Astrocyte (in vitro differentiated cells and primary cell): ENCODE results near the gene WWP2. TPM values are rescaled to one million over a fixed set of nuclear protein-coding genes. Genes with fewer than 3 reads are reported as not detected.
A peak's percentile ranks its signal among the peaks of the same experiment; 100 is the strongest.

ENCODE experiments used
- DNase-seq: peaks from one replicate; pipeline ENCODE4 v3.0.0-alpha.2; 2010; ENCODE audit warnings: low read depth
- FAIRE-seq: peaks from 2 replicates; lab custom pipeline; 2011; peaks lifted over from hg19 to GRCh38; lab: Jason Lieb, UNC
- H2AFZ ChIP-seq: 2 replicates; pipeline ENCODE4 v1.6.0; 2012; ENCODE audit warnings: low read depth, low read length, inconsistent platforms
- H3K27ac ChIP-seq: 2 replicates; pipeline ENCODE4 v1.5.1; 2011; ENCODE audit warnings: low read depth, low read length, inconsistent platforms
- H3K27me3 ChIP-seq: 2 replicates; pipeline ENCODE4 v1.6.0; 2011; ENCODE audit warnings: low read length, inconsistent platforms; ENCODE audit not compliant: insufficient read depth
- H3K36me3 ChIP-seq: 2 replicates; pipeline ENCODE4 v1.5.1; 2011; ENCODE audit warnings: low read length, inconsistent platforms; ENCODE audit not compliant: insufficient read depth
- H3K4me1 ChIP-seq: 2 replicates; pipeline ENCODE4 v1.5.1; 2011; ENCODE audit warnings: low read length, inconsistent platforms; ENCODE audit not compliant: insufficient read depth
- H3K4me2 ChIP-seq: 2 replicates; pipeline ENCODE4 v1.6.0; 2012; ENCODE audit warnings: low read length, inconsistent platforms
- H3K4me3 ChIP-seq: 2 replicates; pipeline ENCODE4 v1.5.1; 2011; ENCODE audit warnings: low read depth, mild to moderate bottlenecking, low read length, inconsistent platforms; ENCODE audit not compliant: insufficient read depth
- H3K79me2 ChIP-seq: 2 replicates; pipeline ENCODE4 v1.6.0; 2012; ENCODE audit warnings: mild to moderate bottlenecking, low read length, inconsistent platforms; ENCODE audit not compliant: insufficient read depth
- H3K9ac ChIP-seq: 2 replicates; pipeline ENCODE4 v1.6.0; 2012; ENCODE audit warnings: mild to moderate bottlenecking, low read length, inconsistent platforms
- H3K9me3 ChIP-seq: 2 replicates; pipeline ENCODE4 v1.5.1; 2012; ENCODE audit warnings: low read depth, mild to moderate bottlenecking, low read length, inconsistent platforms; ENCODE audit not compliant: insufficient read depth
- H4K20me1 ChIP-seq: 2 replicates; pipeline ENCODE4 v1.6.0; 2012; ENCODE audit warnings: low read length, inconsistent platforms; ENCODE audit not compliant: insufficient read depth
- H3K27ac Mint-ChIP-seq: one replicate; pipeline ENCODE4 v1.8.0; 2021; ENCODE audit warnings: mild to moderate bottlenecking, mixed read lengths; ENCODE audit not compliant: unreplicated experiment
- H3K27me3 Mint-ChIP-seq: one replicate; pipeline ENCODE4 v1.8.0; 2021; ENCODE audit warnings: low read depth, mixed read lengths; ENCODE audit not compliant: unreplicated experiment
- H3K36me3 Mint-ChIP-seq: one replicate; pipeline ENCODE4 v1.8.0; 2021; ENCODE audit warnings: low read depth, mixed read lengths; ENCODE audit not compliant: unreplicated experiment
- H3K4me1 Mint-ChIP-seq: one replicate; pipeline ENCODE4 v1.8.0; 2021; ENCODE audit warnings: low read depth, mixed read lengths; ENCODE audit not compliant: unreplicated experiment
- H3K4me3 Mint-ChIP-seq: one replicate; pipeline ENCODE4 v1.8.0; 2021; ENCODE audit warnings: mild to moderate bottlenecking, moderate library complexity, mixed read lengths; ENCODE audit not compliant: unreplicated experiment
- H3K9me3 Mint-ChIP-seq: one replicate; pipeline ENCODE4 v1.8.0; 2021; ENCODE audit warnings: mild to moderate bottlenecking, mixed read lengths; ENCODE audit not compliant: unreplicated experiment
- EZH2 ChIP-seq: IDR thresholded peaks from 2 replicates; pipeline ENCODE4 v1.6.1; 2012; ENCODE audit warnings: mild to moderate bottlenecking, low read length, inconsistent platforms; ENCODE audit not compliant: insufficient read depth
- total RNA-seq: library from RNA; stranded (reverse); gene quantifications from 2 replicates; pipeline ENCODE4 v1.2.1, GENCODE V29; 2021
- TF ChIP-seq, protein P1 (sequence below): IDR thresholded peaks from 2 replicates; pipeline ENCODE4 v1.5.1; 2011; ENCODE audit warnings: low read depth, mild to moderate bottlenecking, inconsistent platforms, low read length, moderate library complexity; ENCODE audit not compliant: insufficient read depth

The WWP2 gene
- total RNA-seq, 1 donor from 2014 or later = 28.7 TPM

- no peaks in the 10 kb centered on the region for H3K9me3 ChIP-seq
- Mint-ChIP-seq H3K36me3 (peaks cover 3% of the 10 kb centered on the region), H3K4me1 (peaks cover 5% of the 10 kb centered on the region), H3K9me3 (peaks cover 1% of the 10 kb centered on the region), H3K27me3 (no peaks in the 10 kb centered on the region), H3K4me3 (peak overlapping the region; percentile 95), H3K27ac (peak overlapping the region; percentile 90)
- H3K4me3 ChIP-seq = peak overlapping the region; percentile 99
- DNase-seq (peak; percentile 36), FAIRE-seq (no peak)
- H3K79me2 ChIP-seq = peaks cover 56% of the 10 kb centered on the region
- H4K20me1 ChIP-seq = peaks cover 17% of the 10 kb centered on the region
- no peaks in the 10 kb centered on the region for H3K27me3 ChIP-seq
- H3K4me2 ChIP-seq = peak overlapping the region; percentile 98
- peak overlapping the region; percentile 93 for H3K9ac ChIP-seq
- H3K36me3 ChIP-seq = no peaks in the 10 kb centered on the region
- peaks cover 3% of the 10 kb centered on the region for H3K4me1 ChIP-seq
- peak overlapping the region; percentile 75 for H3K27ac ChIP-seq
- peak overlapping the region; percentile 93 for H2AFZ ChIP-seq
- TF ChIP-seq, protein P1, sequence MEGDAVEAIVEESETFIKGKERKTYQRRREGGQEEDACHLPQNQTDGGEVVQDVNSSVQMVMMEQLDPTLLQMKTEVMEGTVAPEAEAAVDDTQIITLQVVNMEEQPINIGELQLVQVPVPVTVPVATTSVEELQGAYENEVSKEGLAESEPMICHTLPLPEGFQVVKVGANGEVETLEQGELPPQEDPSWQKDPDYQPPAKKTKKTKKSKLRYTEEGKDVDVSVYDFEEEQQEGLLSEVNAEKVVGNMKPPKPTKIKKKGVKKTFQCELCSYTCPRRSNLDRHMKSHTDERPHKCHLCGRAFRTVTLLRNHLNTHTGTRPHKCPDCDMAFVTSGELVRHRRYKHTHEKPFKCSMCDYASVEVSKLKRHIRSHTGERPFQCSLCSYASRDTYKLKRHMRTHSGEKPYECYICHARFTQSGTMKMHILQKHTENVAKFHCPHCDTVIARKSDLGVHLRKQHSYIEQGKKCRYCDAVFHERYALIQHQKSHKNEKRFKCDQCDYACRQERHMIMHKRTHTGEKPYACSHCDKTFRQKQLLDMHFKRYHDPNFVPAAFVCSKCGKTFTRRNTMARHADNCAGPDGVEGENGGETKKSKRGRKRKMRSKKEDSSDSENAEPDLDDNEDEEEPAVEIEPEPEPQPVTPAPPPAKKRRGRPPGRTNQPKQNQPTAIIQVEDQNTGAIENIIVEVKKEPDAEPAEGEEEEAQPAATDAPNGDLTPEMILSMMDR = no peak
- no peak for TF ChIP-seq EZH2
These were observed 874 bp downstream of the WWP2 start for GRCh38 chr16:69762814-69763598.

DNA sequence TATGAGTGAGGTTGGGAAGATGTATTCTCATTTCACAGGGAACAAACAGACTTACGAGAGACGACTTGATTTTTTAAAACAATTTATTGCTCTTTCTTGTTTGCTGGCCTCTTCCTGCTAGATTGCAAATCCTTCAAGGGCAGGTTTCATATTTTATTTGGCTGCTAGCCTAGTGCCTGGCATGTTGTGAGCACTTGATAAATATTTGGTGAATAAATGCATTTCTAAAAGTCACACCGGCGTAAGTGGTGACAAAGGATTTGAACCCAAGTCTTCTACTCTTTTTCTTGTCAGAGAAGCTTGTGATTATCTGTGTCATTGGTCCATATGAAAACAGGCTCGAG is 1.4 kb downstream of the WWP2 start:
- H3K79me2 ChIP-seq = peaks cover 58% of the 10 kb centered on the region

More for the DNA sequence above, 1.4 kb downstream of the WWP2 start:
- Histone ChIP-seq H3K4me3 (no peak overlapping the region), H3K36me3 (no peaks in the 10 kb centered on the region), H3K9me3 (no peaks in the 10 kb centered on the region), H3K4me1 (peaks cover 3% of the 10 kb centered on the region), H2AFZ (no peak overlapping the region), H3K27ac (no peak overlapping the region), H4K20me1 (peaks cover 17% of the 10 kb centered on the region), H3K4me2 (peak overlapping the region; percentile 98), H3K9ac (peak overlapping the region; percentile 93), H3K27me3 (no peaks in the 10 kb centered on the region)
- peak overlapping the region; percentile 90 for H3K27ac Mint-ChIP-seq
- H3K9me3 Mint-ChIP-seq = peaks cover 1% of the 10 kb centered on the region
- H3K27me3 Mint-ChIP-seq = no peaks in the 10 kb centered on the region
- no peak for TF ChIP-seq EZH2
- TF ChIP-seq, protein P1 = no peak
- DNase-seq (no peak), FAIRE-seq (no peak)
- peaks cover 3% of the 10 kb centered on the region for H3K36me3 Mint-ChIP-seq
- H3K4me3 Mint-ChIP-seq = peak overlapping the region; percentile 95
- H3K4me1 Mint-ChIP-seq = peaks cover 5% of the 10 kb centered on the region
